Testis (tissue), 3 donors: ENCODE measurements around the gene CNKSR3. TPM values are rescaled to one million over a fixed set of nuclear protein-coding genes. Genes with fewer than 3 reads are reported as not detected.

Source experiments
- DNase-seq: peaks from one replicate; pipeline ENCODE4 v3.0.0-alpha.2; 2019
- H3K27ac ChIP-seq, 2 donors: fragments of 200-600 bp; sonication (generic); one replicate each; pipeline ENCODE4 v1.5.1; 2019
- H3K27me3 ChIP-seq: fragments of 200-600 bp; sonication (generic); one replicate; pipeline ENCODE4 v1.5.1; 2019
- H3K36me3 ChIP-seq: fragments of 200-600 bp; sonication (generic); one replicate; pipeline ENCODE4 v1.5.1; 2017; ENCODE audit warnings: low read depth; ENCODE audit errors: missing control alignments
- H3K4me1 ChIP-seq: fragments of 200-600 bp; sonication (generic); one replicate; pipeline ENCODE4 v1.5.1; 2019
- H3K4me3 ChIP-seq, 2 donors: fragments of 200-600 bp; sonication (generic); one replicate each; pipeline ENCODE4 v1.5.1; 2017 to 2019
- H3K9me3 ChIP-seq: fragments of 200-600 bp; sonication (generic); one replicate; pipeline ENCODE4 v1.5.1; 2017
- CTCF ChIP-seq, 3 experiments: fragments of 450-650 bp in 2 of 3; fragments of 200-600 bp in 1 of 3; sonication (generic) in 1 of 3; IDR thresholded peaks; one replicate each; pipeline ENCODE4 v1.5.1; 2016 to 2019; ENCODE audit warnings: antibody characterized with exemption in 3 of 3, mild to moderate bottlenecking in 2 of 3, moderate library complexity in 1 of 3
- POLR2A ChIP-seq: fragments of 450-650 bp; IDR thresholded peaks from one replicate; pipeline ENCODE4 v1.6.1; 2017; ENCODE audit warnings: antibody characterized with exemption, mild to moderate bottlenecking, moderate library complexity
- WGBS, 2 donors: methylation state at CpG; one replicate each; pipeline ENCODE4 v1.1.5; 2018; 5-methylcytosine and 5-hydroxymethylcytosine counted together
- intact Hi-C: fragments of 100-400 bp; cut with DNase I; formaldehyde crosslinking; loops from one replicate; pipeline ENCODE4 v1.15.1; 2023; ENCODE audit warnings: low total_unique reads
- polyA plus RNA-seq: library from polyadenylated mRNA; stranded (reverse); fragments of 350-450 nt; fragmentation: Illumina TruSeq; extraction: RNeasy Lipid Tissue Mini Kit (QIAGEN cat#74804); gene quantifications from one replicate; pipeline ENCODE4 v1.2.3, GENCODE V29; 2014; ENCODE audit warnings: low read depth, low replicate concordance; ENCODE audit not compliant: insufficient read depth
- total RNA-seq, 2 donors: library from RNA; depleted of rRNA; stranded (reverse); fragments of >200 nt; gene quantifications; one replicate each; pipeline ENCODE4 v1.2.3, GENCODE V29; 2016

The CNKSR3 gene
- total and polyA plus RNA-seq, 3 donors from 2014 or later: 26.0 to 28.7 (median 26.0) TPM

DNA sequence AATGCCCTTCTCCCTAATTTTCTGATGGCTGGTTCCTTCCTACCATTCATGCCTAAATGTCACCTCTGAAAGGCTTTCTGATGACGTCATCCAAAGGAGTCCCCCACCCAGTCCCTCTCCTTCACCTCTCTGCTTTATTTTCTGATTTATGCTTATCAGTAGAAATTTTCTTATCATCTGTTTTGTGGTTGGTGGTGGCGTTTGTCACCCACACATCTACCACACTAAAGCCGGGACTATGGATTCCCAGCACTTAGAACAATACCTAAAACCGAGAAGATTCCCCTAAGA, 9.0 kb downstream of the CNKSR3 start:
- Histone ChIP-seq H3K36me3 (no peaks in the 10 kb centered on the region), H3K4me3 (no peak overlapping the region), H3K27me3 (no peaks in the 10 kb centered on the region), H3K27ac (no peak overlapping the region), H3K9me3 (no peaks in the 10 kb centered on the region), H3K4me1 (peaks cover 3% of the 10 kb centered on the region)
- TF ChIP-seq POLR2A: no peak
- TF ChIP-seq CTCF (IDR thresholded peaks at IDR 0.05): no peak
- DNase-seq: no peak
- intact Hi-C loops: no loop called here
- WGBS, 2 donors: 77 to 84% methylated on average over 4 of the region's 4 CpGs

GRCh38 chr6:154500769-154501577, 9.5 kb downstream of the CNKSR3 start:
- no peak for DNase-seq
- 81 to 85% methylated on average over 9 of the region's 9 CpGs for WGBS, 2 donors

DNA sequence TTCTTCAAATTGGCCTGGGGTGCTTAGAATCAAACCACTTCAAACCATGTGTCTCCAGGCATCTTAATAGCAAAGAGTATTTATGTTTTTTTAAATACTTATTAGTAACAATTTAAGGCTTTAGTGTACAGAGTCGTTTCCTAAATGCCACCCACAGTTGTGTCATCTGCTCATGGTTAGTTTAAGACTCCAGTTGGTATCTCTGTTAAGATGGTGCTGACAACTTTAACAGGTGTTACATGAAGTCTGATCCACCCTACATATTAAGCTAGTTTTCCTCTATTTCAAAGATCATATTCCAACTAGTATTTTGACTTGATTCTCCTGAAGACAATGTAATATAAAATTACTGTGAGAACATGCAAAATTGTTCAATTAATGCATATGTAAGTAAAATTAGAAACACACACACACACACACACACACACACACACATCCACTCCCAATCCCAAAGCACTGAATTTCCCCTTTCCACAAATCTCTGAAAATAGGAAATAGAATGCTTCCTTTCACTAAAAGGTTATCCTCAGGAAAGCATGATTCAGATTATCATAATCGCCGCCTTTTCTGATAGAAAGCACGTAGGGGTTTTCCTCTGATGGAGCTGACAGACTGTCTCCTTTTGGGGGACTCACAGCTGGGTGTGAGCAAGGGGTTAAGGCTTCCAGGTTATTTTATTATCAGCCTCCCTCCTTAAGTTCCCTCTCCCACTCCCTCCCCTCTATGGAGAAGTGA, 10.5 kb downstream of the CNKSR3 start:
- TF ChIP-seq CTCF (IDR thresholded peaks at IDR 0.05) (no peak), POLR2A (no peak)
- Histone ChIP-seq H3K27ac (no peak overlapping the region), H3K36me3 (no peaks in the 10 kb centered on the region), H3K4me3 (no peak overlapping the region), H3K4me1 (no peaks in the 10 kb centered on the region), H3K27me3 (no peaks in the 10 kb centered on the region), H3K9me3 (no peaks in the 10 kb centered on the region)
- no peak for DNase-seq
- intact Hi-C loops: no loop called here
- WGBS, 2 donors: 68 to 69% methylated on average over 4 of the region's 4 CpGs

More at GRCh38 chr6:154500769-154501577, 9.5 kb downstream of the CNKSR3 start:
- no peaks in the 10 kb centered on the region for H3K27me3 ChIP-seq
- intact Hi-C loops: no loop called here
- H3K4me1 ChIP-seq: no peaks in the 10 kb centered on the region
- no peaks in the 10 kb centered on the region for H3K9me3 ChIP-seq
- H3K4me3 ChIP-seq: no peak overlapping the region
- H3K27ac ChIP-seq: no peak overlapping the region
- TF ChIP-seq CTCF (IDR thresholded peaks at IDR 0.05) (peak in 2 of 3 experiments; percentile 18 to 31), POLR2A (no peak)
- no peaks in the 10 kb centered on the region for H3K36me3 ChIP-seq

- Histone ChIP-seq H3K27me3 (no peaks in the 10 kb centered on the region), H3K4me3 (no peak overlapping the region), H3K27ac (no peak overlapping the region), H3K4me1 (no peaks in the 10 kb centered on the region), H3K9me3 (no peaks in the 10 kb centered on the region), H3K36me3 (no peaks in the 10 kb centered on the region)
- DNase-seq: no peak
- intact Hi-C loops: no loop called here
- 71 to 81% methylated on average over 6 of the region's 6 CpGs for WGBS, 2 donors
- TF ChIP-seq POLR2A (no peak), CTCF (IDR thresholded peaks at IDR 0.05) (no peak)
Measured at GRCh38 chr6:154498340-154498934, 12.0 kb downstream of the CNKSR3 start.
